WI38 (cell line): ENCODE data around the gene PM20D2.

Source experiments
- H3K4me3 ChIP-seq: 2 replicates; pipeline ENCODE4 v1.5.1; 2011; ENCODE audit warnings: low read depth, mild to moderate bottlenecking, control low read depth, low read length
- CTCF ChIP-seq: IDR thresholded peaks from 2 replicates; pipeline ENCODE4 v1.5.1; 2012; ENCODE audit warnings: low read depth, mild to moderate bottlenecking, control low read depth, low read length

Gene PM20D2

GRCh38 chr6:89132057-89132456 lies 13.8 kb upstream of the PM20D2 start:
- TF ChIP-seq CTCF: no peak
- H3K4me3 ChIP-seq: no peak overlapping the region

- TF ChIP-seq CTCF: no peak
Observed at GRCh38 chr6:89133981-89134380, 11.9 kb upstream of the PM20D2 start.

GRCh38 chr6:89134723-89135122 lies 11.1 kb upstream of the PM20D2 start:
- H3K4me3 ChIP-seq: no peak overlapping the region
- no peak for TF ChIP-seq CTCF

More at GRCh38 chr6:89133981-89134380, 11.9 kb upstream of the PM20D2 start:
- no peak overlapping the region for H3K4me3 ChIP-seq

- no peak for TF ChIP-seq CTCF
- H3K4me3 ChIP-seq: no peak overlapping the region
Observed at GRCh38 chr6:89138173-89138572, 7.7 kb upstream of the PM20D2 start.

- H3K4me3 ChIP-seq: no peak overlapping the region
- TF ChIP-seq CTCF: no peak
Observed at GRCh38 chr6:89139509-89140346, 6.1 kb upstream of the PM20D2 start.

GRCh38 chr6:89140347-89141156 lies 5.3 kb upstream of the PM20D2 start:
- H3K4me3 ChIP-seq: no peak overlapping the region
- TF ChIP-seq CTCF: no peak

- no peak for TF ChIP-seq CTCF
Observed at GRCh38 chr6:89144354-89144906, 1.4 kb upstream of the PM20D2 start.

More at GRCh38 chr6:89144354-89144906, 1.4 kb upstream of the PM20D2 start:
- H3K4me3 ChIP-seq: no peak overlapping the region
